Neural progenitor cell (in vitro differentiated cells): ENCODE measurements around the gene CDKN2A.

Experiments used
- CTCF ChIP-seq: fragments of 200-600 bp; sonication (generic); IDR thresholded peaks from 2 replicates; pipeline ENCODE4 v1.5.1; 2017; ENCODE audit warnings: antibody characterized with exemption, mild to moderate bottlenecking
- EZH2 ChIP-seq: fragments of 200-600 bp; sonication (generic); IDR thresholded peaks from 2 replicates; pipeline ENCODE4 v1.6.1; 2017; ENCODE audit warnings: antibody characterized with exemption, mild to moderate bottlenecking, moderate library complexity
- EZH2phosphoT487 ChIP-seq: fragments of 200-600 bp; sonication (generic); IDR thresholded peaks from 2 replicates; pipeline ENCODE4 v1.6.1; 2017; ENCODE audit warnings: antibody characterized with exemption

GRCh38 chr9:22026696-22027095 lies 32.5 kb upstream of the CDKN2A start:
- no peak for TF ChIP-seq CTCF
- TF ChIP-seq EZH2phosphoT487 = no peak
- no peak for TF ChIP-seq EZH2
